H1 (cell line): ENCODE measurements around the gene FOXQ1. TPM values are rescaled to one million over a fixed set of nuclear protein-coding genes. Genes with fewer than 3 reads are reported as not detected.

Experiments used
- HDAC6 ChIP-seq: IDR thresholded peaks from one replicate; pipeline ENCODE4 v1.7.1; 2012; ENCODE audit warnings: low read depth, mild to moderate bottlenecking, inconsistent platforms, low read length, moderate library complexity
- JUN ChIP-seq: IDR thresholded peaks from 2 replicates; pipeline ENCODE4 v1.6.1; 2011; ENCODE audit warnings: low read depth, mild to moderate bottlenecking, improper control_type of control experiment, low read length
- PHF8 ChIP-seq: fragments of 200-600 bp; sonication (generic); conservative IDR thresholded peaks from 2 replicates; pipeline ENCODE4 v1.7.1; 2012; ENCODE audit warnings: low read depth, mild to moderate bottlenecking, inconsistent platforms, low read length, moderate library complexity
- SP2 ChIP-seq: IDR thresholded peaks from 2 replicates; pipeline ENCODE4 v1.6.1; 2012; ENCODE audit warnings: mild to moderate bottlenecking, low read length, inconsistent platforms
- TEAD4 ChIP-seq: IDR thresholded peaks from 2 replicates; pipeline ENCODE4 v1.6.1; 2012; ENCODE audit warnings: low read depth, low read length, inconsistent platforms, mixed read lengths
- USF2 ChIP-seq: IDR thresholded peaks from 2 replicates; pipeline ENCODE4 v1.6.1; 2011; ENCODE audit warnings: low read length, improper control_type of control experiment
- polyA plus RNA-seq, 7 experiments: library from polyadenylated mRNA; depleted of rRNA in 3 of 7; stranded (reverse) in 5 of 7; unstranded in 2 of 7; fragments of >200 nt in 5 of 7; fragments of 200-250 nt in 2 of 7; gene quantifications; 1 replicate in 5 of 7; 2 replicates in 1 of 7; 4 replicates in 1 of 7; pipeline versions ENCODE4 v1.2.1 to v1.2.3, GENCODE V29; 2011 to 2013; ENCODE audit warnings: missing spikeins in 2 of 7, mixed read lengths in 2 of 7
- total RNA-seq: library from RNA; stranded (reverse); fragmentation: NEBNext Ultra II Directional; extraction: Animal tissue kit (Norgen Biotek cat#: 25700); gene quantifications from 2 replicates; pipeline ENCODE4 v1.2.1, GENCODE V29; 2021

FOXQ1 gene
- total and polyA plus RNA-seq, 2 of the 8 experiments (the other 6 are each of a cell fraction or from before 2014, with no cell fraction given), result 0.03 TPM; not detected in 1

DNA sequence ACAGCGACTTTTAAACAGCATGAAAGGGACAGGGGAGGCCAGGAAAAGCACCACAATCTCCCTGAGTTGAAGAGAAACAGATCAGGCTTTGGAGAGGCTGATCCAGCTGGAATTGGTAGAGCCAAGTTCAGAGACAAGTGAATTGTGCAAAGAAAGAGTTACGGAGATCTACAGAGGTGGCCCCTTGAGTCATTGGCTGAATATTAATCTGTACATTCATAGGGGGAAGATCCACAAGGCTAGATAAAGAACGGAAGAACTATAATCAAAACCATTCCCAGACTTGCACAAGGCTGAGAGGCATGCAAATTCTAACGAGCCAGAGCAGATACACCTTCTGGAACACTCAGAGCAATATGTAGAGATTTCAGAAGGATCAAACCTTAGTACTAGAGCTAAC, 14.2 kb upstream of the FOXQ1 start (continued):
- no peak for TF ChIP-seq TEAD4
- TF ChIP-seq SP2, result no peak
- no peak for TF ChIP-seq JUN
- no peak for TF ChIP-seq HDAC6
- no peak for TF ChIP-seq PHF8
- TF ChIP-seq USF2, result no peak
